HuH-7.5 (cell line): ENCODE results near the gene CTDNEP1.
A peak's percentile ranks its signal among the peaks of the same experiment; 100 is the strongest.

Experiments
- DNase-seq: peaks from one replicate; pipeline ENCODE4 v3.0.0; 2011; ENCODE audit warnings: low spot score

The CTDNEP1 gene

GRCh38 chr17:7279448-7279847, 27.9 kb upstream of the CTDNEP1 start:
- no peak for DNase-seq

- no peak for DNase-seq
Measured at GRCh38 chr17:7266784-7267183, 15.2 kb upstream of the CTDNEP1 start.

- DNase-seq: no peak
Measured at GRCh38 chr17:7263801-7264078, 12.2 kb upstream of the CTDNEP1 start.

- no peak for DNase-seq
Measured at GRCh38 chr17:7262935-7263800, 11.6 kb upstream of the CTDNEP1 start.

GRCh38 chr17:7262192-7262934, 10.8 kb upstream of the CTDNEP1 start, which contains the start of gene CLDN7:
TSS of gene CLDN7 (minus strand) at chr17:7262478. CDS start at chr17:7262043, 435 bp downstream.
- no peak for DNase-seq

GRCh38 chr17:7261379-7262191, 10.1 kb upstream of the CTDNEP1 start:
- DNase-seq: no peak

- no peak for DNase-seq
Measured at GRCh38 chr17:7260651-7261378, 9.3 kb upstream of the CTDNEP1 start.

- DNase-seq: no peak
Measured at GRCh38 chr17:7260151-7260550, 8.6 kb upstream of the CTDNEP1 start.

- DNase-seq: no peak
Measured at GRCh38 chr17:7259555-7259889, 8.0 kb upstream of the CTDNEP1 start.

- peak; percentile 70 for DNase-seq
Measured at GRCh38 chr17:7258731-7259554, 7.4 kb upstream of the CTDNEP1 start.

- DNase-seq: no peak
Measured at GRCh38 chr17:7256766-7257456, 5.4 kb upstream of the CTDNEP1 start.

- DNase-seq: no peak
Measured at GRCh38 chr17:7254511-7254910, 3.0 kb upstream of the CTDNEP1 start.

GRCh38 chr17:7253082-7253481, 1.5 kb upstream of the CTDNEP1 start:
- no peak for DNase-seq

- peak; percentile 84 for DNase-seq
Measured at GRCh38 chr17:7252176-7253043, 876 bp upstream of the CTDNEP1 start, which contains the start of gene ELP5. TSS of gene ELP5 (plus strand) at chr17:7252215. CDS start at chr17:7252551, 336 bp downstream.

GRCh38 chr17:7250695-7251627, 573 bp downstream of the CTDNEP1 start:
- DNase-seq: no peak

GRCh38 chr17:7249830-7250229, 1.7 kb downstream of the CTDNEP1 start:
- DNase-seq: no peak

- no peak for DNase-seq
Measured at GRCh38 chr17:7249214-7249613, 2.3 kb downstream of the CTDNEP1 start.

GRCh38 chr17:7248796-7249195, 2.7 kb downstream of the CTDNEP1 start:
- DNase-seq: no peak
